ENCODE measurements around the gene ATP6V0B. TPM values are rescaled to one million over a fixed set of nuclear protein-coding genes. Genes with fewer than 3 reads are reported as not detected.

ATP6V0B gene
- total RNA-seq, 1 donor from 2014 or later, result 75.5 TPM

DNA sequence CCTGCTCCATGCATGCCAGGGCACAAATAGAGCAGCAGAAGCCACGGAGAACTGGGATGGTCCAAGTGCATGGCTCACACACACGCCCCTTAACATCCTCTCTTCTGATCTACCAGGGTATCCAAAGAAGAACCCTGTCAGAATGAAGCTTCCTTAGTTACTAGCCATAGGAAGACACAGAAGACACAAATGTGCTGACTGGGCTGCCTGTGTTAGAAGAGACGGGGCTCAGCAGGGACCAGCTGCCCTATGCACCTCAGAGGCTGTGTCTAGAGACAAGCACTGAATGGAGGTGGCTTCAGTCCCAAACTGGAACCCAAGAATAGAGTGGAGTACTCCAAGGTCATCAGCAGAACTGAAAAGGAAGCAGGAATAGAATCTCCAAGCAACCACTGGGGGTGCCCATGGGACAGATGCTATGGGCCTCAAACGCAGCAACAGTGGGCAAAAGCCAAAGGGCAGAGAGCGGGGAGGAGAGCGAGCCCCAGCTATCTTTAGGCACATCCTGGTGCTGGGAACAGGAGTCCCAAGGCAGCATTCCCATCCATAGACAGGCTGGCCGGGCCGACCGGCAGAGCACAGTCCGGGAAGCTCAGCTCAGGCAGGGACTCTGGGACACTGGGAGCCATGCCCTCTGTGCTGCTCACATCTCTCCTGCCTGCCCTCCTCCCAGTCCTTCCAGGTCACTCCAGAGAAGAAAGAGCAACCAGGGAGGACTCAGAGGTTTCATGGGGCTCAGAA, 47.0 kb downstream of the ATP6V0B start:
- intact Hi-C loops (cut with micrococcal nuclease), result no loop called here
- ATAC-seq (ENCODE audit: low read depth) (no peak), DNase-seq (no peak)
- no peak overlapping the region for H3K27ac Mint-ChIP-seq
- peaks cover 23% of the 10 kb centered on the region for H3K4me1 Mint-ChIP-seq
- CTCF ChIA-PET, result interaction anchor here (1.3 to 2.7 kb wide), 2 partner anchors 15 kb away, joined by 5 to 7 read pairs; no protein-coding TSS in a partner anchor
- H3K27me3 Mint-ChIP-seq, result no peaks in the 10 kb centered on the region
- H3K9me3 Mint-ChIP-seq, result no peaks in the 10 kb centered on the region
- POLR2A ChIA-PET, result no interaction called here
- H3K36me3 Mint-ChIP-seq (ENCODE audit: low read depth), result no peaks in the 10 kb centered on the region
- no peak overlapping the region for H3K4me3 Mint-ChIP-seq
- TF ChIP-seq, protein P1, sequence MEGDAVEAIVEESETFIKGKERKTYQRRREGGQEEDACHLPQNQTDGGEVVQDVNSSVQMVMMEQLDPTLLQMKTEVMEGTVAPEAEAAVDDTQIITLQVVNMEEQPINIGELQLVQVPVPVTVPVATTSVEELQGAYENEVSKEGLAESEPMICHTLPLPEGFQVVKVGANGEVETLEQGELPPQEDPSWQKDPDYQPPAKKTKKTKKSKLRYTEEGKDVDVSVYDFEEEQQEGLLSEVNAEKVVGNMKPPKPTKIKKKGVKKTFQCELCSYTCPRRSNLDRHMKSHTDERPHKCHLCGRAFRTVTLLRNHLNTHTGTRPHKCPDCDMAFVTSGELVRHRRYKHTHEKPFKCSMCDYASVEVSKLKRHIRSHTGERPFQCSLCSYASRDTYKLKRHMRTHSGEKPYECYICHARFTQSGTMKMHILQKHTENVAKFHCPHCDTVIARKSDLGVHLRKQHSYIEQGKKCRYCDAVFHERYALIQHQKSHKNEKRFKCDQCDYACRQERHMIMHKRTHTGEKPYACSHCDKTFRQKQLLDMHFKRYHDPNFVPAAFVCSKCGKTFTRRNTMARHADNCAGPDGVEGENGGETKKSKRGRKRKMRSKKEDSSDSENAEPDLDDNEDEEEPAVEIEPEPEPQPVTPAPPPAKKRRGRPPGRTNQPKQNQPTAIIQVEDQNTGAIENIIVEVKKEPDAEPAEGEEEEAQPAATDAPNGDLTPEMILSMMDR (IDR thresholded peaks at IDR 0.05), result no peak

DNA sequence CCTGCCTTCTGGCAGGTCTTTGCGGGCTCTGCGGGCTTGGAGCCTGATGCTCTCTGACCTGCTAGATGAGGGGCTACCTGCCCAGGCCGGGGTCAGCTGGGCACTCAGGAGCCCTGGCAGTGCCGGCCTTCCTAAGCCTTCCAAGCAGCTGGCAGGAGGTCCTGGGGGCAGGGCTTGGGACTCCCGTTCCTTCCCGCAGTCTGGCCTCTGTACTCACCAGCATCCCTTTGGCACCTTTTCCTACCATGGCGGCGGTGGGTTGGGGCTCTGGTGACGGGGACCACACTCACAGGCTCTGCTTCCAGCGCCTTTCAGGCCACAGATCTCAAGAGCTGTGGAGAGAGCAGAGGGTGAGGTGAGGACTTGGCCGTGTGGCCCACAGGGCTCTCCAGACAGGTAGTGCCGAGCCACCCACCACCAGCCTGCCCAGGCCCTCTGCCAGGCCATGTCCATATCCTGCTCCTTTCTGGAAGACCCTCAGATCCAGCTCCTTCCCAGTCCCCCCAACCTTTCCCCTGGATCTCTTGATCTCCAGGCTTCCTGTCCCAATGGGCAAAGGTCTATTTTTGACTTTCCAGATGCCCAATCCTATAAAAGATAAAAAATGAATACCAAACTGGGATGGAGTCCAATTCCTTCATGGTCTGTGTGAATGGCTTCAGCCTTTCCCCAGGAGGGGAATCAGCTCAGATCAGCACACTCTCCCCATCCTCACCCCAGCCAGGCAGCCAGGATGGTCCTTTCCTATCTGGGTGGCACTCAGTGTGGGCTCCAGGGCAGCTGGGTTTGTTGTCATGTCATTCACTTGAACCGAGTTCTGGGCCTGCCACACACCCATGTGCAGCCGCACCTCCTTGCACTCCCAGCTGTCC, 49.5 kb downstream of the ATP6V0B start:
- Mint-ChIP-seq H3K27me3 (no peaks in the 10 kb centered on the region), H3K36me3 (ENCODE audit: low read depth) (no peaks in the 10 kb centered on the region), H3K27ac (peak overlapping the region; percentile 68), H3K4me3 (peak overlapping the region; percentile 52), H3K9me3 (no peaks in the 10 kb centered on the region), H3K4me1 (peaks cover 31% of the 10 kb centered on the region)
- intact Hi-C loops (cut with micrococcal nuclease), result no loop called here
- ChIA-PET CTCF (interaction anchor here (1.0 to 1.4 kb wide), 2 partner anchors 12 to 19 kb away, joined by 3 to 4 read pairs; no protein-coding TSS in a partner anchor), POLR2A (interaction anchor here (0.6 kb wide), 1 partner anchor 31 kb away, joined by 3 read pairs; no protein-coding TSS in a partner anchor)
- peak; percentile 9 for ATAC-seq (ENCODE audit: low read depth)
- TF ChIP-seq, protein P1 (IDR thresholded peaks at IDR 0.05), result no peak
- no peak for DNase-seq

DNA sequence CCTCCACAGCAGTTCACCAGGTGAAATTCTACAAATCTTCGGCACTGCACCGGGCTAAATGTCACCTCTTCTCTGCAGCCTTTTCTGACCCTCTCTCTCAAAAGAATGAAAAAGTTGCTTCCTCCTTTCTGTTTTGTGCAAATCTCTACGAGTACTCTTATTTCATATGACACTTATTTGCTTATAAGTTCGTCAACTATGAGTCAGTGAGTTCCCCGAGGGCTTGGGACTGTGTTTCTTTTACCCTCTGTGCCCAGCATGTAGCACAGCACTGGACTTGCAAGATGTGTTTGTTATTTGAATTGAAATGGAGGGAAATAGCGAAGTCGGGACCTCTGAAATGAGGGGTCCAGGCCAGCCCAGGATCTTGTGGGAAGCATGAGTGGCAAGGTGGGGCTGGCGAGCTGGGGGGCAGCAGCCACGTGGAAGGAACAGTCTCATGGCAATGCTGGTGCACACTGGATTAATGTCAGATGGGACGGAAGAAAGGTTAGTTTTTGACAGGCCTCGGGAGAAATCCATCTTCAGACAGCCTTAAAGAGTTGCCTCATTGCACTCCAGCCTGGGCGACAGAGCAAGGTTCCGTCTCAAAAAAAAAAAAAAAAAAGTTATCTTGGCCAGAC, 50.3 kb downstream of the ATP6V0B start:
- ChIA-PET CTCF (interaction anchor here (1.0 to 1.4 kb wide), 2 partner anchors 20 kb away, joined by 3 read pairs; no protein-coding TSS in a partner anchor), POLR2A (interaction anchor here (0.6 to 1.0 kb wide), 4 partner anchors 16 to 70 kb away, joined by 3 to 6 read pairs (median 4); no protein-coding TSS in a partner anchor)
- ATAC-seq (ENCODE audit: low read depth) (peak; percentile 30), DNase-seq (no peak)
- no peaks in the 10 kb centered on the region for H3K27me3 Mint-ChIP-seq
- H3K27ac Mint-ChIP-seq, result peak overlapping the region; percentile 68
- H3K9me3 Mint-ChIP-seq, result no peaks in the 10 kb centered on the region
- H3K4me3 Mint-ChIP-seq, result peak overlapping the region; percentile 52
- intact Hi-C loops (cut with micrococcal nuclease), result no loop called here
- TF ChIP-seq, protein P1 (IDR thresholded peaks at IDR 0.05), result no peak
- H3K4me1 Mint-ChIP-seq, result peaks cover 38% of the 10 kb centered on the region
- H3K36me3 Mint-ChIP-seq (ENCODE audit: low read depth), result peaks cover 2% of the 10 kb centered on the region

DNA sequence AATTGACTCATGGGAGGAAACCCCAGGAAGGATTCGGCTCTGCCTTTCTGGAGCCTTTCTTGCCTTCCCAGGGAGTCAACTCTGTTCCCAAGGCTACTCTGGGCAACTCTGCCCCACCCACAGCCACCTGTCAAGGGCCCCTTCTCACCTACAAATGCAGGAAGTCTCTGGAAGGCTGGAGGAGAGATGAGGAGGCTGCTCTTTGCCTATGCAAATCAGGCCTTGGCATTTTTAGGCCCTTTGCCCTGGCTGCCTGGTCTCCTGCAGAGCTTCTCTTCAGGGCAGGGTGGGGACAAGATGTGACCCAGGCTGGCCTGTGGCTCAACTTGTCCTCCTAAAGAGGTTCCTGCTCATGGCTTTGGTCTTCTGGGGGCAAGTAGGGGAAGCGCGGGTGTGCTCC, 51.1 kb downstream of the ATP6V0B start:
- DNase-seq (no peak), ATAC-seq (ENCODE audit: low read depth) (no peak)
- ChIA-PET CTCF (interaction anchor here (1.4 kb wide), 1 partner anchor 21 kb away, joined by 3 read pairs; no protein-coding TSS in a partner anchor), POLR2A (interaction anchor here (0.5 to 1.0 kb wide), 5 partner anchors 17 to 1571 kb away, joined by 4 to 6 read pairs (median 5); no protein-coding TSS in a partner anchor)
- Mint-ChIP-seq H3K9me3 (no peaks in the 10 kb centered on the region), H3K27me3 (no peaks in the 10 kb centered on the region), H3K4me3 (peak overlapping the region; percentile 41), H3K27ac (peak overlapping the region; percentile 81), H3K36me3 (ENCODE audit: low read depth) (peaks cover 2% of the 10 kb centered on the region), H3K4me1 (peaks cover 38% of the 10 kb centered on the region)
- intact Hi-C loops (cut with micrococcal nuclease), result no loop called here
- TF ChIP-seq, protein P1 (IDR thresholded peaks at IDR 0.05), result no peak
